T-helper 9 cell (primary cell): ENCODE data around the gene ELAC2.

Experiments used
- DNase-seq: peaks from one replicate; pipeline ENCODE4 v3.0.0-alpha.2; 2020

Gene ELAC2

GRCh38 chr17:12947047-12947446, 70.8 kb downstream of the ELAC2 start:
- DNase-seq, result no peak
